Measurements from ENCODE around the gene CDKN2AIP. TPM values are rescaled to one million over a fixed set of nuclear protein-coding genes. Genes with fewer than 3 reads are reported as not detected.

The CDKN2AIP gene
- total RNA-seq, 4 donors from 2014 or later: 16.9 to 30.3 (median 22.8) TPM

DNA sequence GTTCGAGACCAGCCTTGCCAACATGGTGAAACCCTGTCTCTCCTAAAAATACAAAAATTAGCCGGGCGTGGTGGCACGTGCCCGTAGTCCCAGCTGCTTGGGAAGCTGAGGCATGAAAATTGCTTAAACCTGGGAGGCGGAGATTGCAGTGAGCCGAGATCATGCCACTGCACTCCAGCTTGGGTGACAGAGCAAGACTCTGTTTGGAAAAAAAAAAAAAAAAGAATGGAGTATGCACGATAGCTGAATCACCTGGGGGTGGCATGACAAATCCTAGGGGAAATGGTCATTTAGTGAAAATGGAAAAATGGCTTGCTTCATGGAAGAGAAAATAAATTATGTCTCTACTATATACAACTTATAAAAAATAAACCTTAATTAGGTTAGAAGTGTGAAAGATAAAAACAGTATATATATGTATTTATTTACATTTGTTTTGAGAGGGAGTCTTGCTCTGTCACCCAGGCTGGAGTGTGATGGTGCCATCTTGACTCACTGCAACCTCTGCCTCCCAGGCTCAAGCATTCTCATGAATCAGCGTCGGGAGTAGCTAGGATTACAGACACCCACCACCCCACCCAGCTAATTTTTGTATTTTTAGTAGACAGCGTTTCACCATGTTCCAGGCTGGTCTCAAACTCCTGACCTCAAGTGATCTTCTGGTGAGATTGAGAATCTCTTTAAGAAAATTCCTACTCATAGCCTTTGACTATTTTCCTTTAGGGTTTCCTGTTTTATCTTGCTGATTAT lies 41.1 kb downstream of the CDKN2AIP start:
- Histone ChIP-seq H3K4me3 (replicated peaks in 1 of 3) (no peak overlapping the region), H3K9me3 (no peaks in the 10 kb centered on the region), H3K4me1 (no peaks in the 10 kb centered on the region), H3K27me3 (no peaks in the 10 kb centered on the region), H3K27ac (no peak overlapping the region), H3K36me3 (no peaks in the 10 kb centered on the region)
- no peak for DNase-seq
- intact Hi-C loops (cut with DNase I): no loop called here
- TF ChIP-seq CTCF (IDR thresholded peaks at IDR 0.05): no peak
- no peak for TF ChIP-seq POLR2A (IDR thresholded peaks at IDR 0.05)
- 82% methylated on average over 11 of the region's 11 CpGs for WGBS, 2 donors

DNA sequence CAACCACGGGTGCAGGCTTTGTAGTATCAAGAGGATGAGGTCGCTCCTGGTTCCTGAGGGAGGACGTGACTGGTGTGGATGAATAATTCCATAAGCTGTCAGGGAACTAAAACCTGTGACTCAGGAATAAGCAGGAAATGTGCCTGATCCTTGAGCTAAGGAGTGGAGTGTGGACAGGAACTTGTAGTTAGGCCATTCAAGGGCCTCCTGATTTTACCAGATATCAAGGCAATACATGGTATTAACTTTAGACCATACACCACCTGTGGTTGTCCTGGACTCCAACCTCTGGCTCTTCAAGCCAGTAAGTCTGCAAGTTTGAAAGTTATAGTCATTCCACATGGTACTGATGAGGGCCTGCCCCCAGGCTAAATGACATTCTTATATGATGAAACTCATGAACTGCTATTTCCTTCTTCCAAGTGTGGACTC lies 48.4 kb downstream of the CDKN2AIP start:
- 84 to 92% methylated on average over 3 of the region's 3 CpGs for WGBS, 2 donors
- no peak overlapping the region for H3K4me3 ChIP-seq (replicated peaks in 1 of 3)
- no peaks in the 10 kb centered on the region for H3K4me1 ChIP-seq
- no peaks in the 10 kb centered on the region for H3K9me3 ChIP-seq
- no peaks in the 10 kb centered on the region for H3K36me3 ChIP-seq
- no peak for DNase-seq
- intact Hi-C loops (cut with DNase I): no loop called here
- no peak overlapping the region for H3K27ac ChIP-seq
- H3K27me3 ChIP-seq: no peaks in the 10 kb centered on the region
- TF ChIP-seq POLR2A (IDR thresholded peaks at IDR 0.05): no peak
- TF ChIP-seq CTCF (IDR thresholded peaks at IDR 0.05): no peak

DNA sequence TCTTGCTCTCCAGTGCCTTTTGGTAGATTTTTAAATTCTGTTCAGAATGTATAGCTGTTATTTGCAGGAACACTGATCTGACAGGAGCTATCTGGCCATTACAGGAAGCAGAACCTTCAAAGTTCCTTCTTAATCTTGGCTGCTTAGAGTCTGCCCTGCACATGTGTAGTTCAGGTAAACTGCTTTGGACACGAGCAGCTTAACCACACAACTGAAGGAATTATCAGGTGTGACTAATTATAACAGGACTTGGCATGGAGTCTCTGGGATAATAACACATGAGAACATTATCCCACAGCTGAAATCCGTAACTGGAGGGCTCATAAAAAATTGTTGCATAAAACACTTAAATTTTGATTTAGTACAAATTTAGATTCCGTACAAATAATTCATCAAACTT lies 48.8 kb downstream of the CDKN2AIP start:
- no peak for DNase-seq
- H3K36me3 ChIP-seq: no peaks in the 10 kb centered on the region
- H3K9me3 ChIP-seq: no peaks in the 10 kb centered on the region
- no peak overlapping the region for H3K27ac ChIP-seq
- no peak overlapping the region for H3K4me3 ChIP-seq (replicated peaks in 1 of 3)
- intact Hi-C loops (cut with DNase I): no loop called here
- WGBS, 2 donors: 93 to 95% methylated on average over 3 of the region's 3 CpGs
- TF ChIP-seq CTCF (IDR thresholded peaks at IDR 0.05): no peak
- no peak for TF ChIP-seq POLR2A (IDR thresholded peaks at IDR 0.05)
- H3K27me3 ChIP-seq: no peaks in the 10 kb centered on the region
- H3K4me1 ChIP-seq: no peaks in the 10 kb centered on the region

- no peaks in the 10 kb centered on the region for H3K36me3 ChIP-seq
- no peaks in the 10 kb centered on the region for H3K27me3 ChIP-seq
- 82 to 85% methylated on average over 3 of the region's 3 CpGs for WGBS, 2 donors
- H3K27ac ChIP-seq: no peak overlapping the region
- no peak overlapping the region for H3K4me3 ChIP-seq (replicated peaks in 1 of 3)
- H3K4me1 ChIP-seq: no peaks in the 10 kb centered on the region
- no peaks in the 10 kb centered on the region for H3K9me3 ChIP-seq
- no peak for DNase-seq
- intact Hi-C loops (cut with DNase I): no loop called here
- TF ChIP-seq CTCF (IDR thresholded peaks at IDR 0.05): no peak
- TF ChIP-seq POLR2A (IDR thresholded peaks at IDR 0.05): no peak
Observed at GRCh38 chr4:183495184-183495583, 50.7 kb downstream of the CDKN2AIP start.

Other genes with a start within 250 kb of the CDKN2AIP start
- not detected for gene CLDN22, start 124.4 kb upstream of the CDKN2AIP start, total RNA-seq
- not detected for gene CLDN24, start 122.2 kb upstream of the CDKN2AIP start, total RNA-seq
- 10 to 100 TPM; 17.2 to 21.4 (median 18.8) TPM for gene ING2, start 60.4 kb downstream of the CDKN2AIP start, total RNA-seq
- 10 to 100 TPM; 33.3 to 43.5 (median 41.5) TPM for gene RWDD4, start 214.5 kb downstream of the CDKN2AIP start, total RNA-seq
- gene TRAPPC11, start 214.7 kb downstream of the CDKN2AIP start, total RNA-seq: 10 to 100 TPM; 34.6 to 84.1 (median 41.8) TPM

Data from thyroid gland (tissue), 4 donors.